Measurements from ENCODE around the gene PCDHA5. TPM values are rescaled to one million over a fixed set of nuclear protein-coding genes. Genes with fewer than 3 reads are reported as not detected.

PCDHA5 gene
- total and polyA plus RNA-seq, 10 of the 15 experiments (the other 5 are each of a cell fraction or from before 2014, with no cell fraction given) = under 0.01 TPM; not detected in 9

- CTCF ChIA-PET = interaction anchor here (1.4 kb wide), 1 partner anchor 8 kb away, joined by 3 read pairs; no protein-coding TSS in a partner anchor
- intact Hi-C loops (cut with micrococcal nuclease; ENCODE audit: unreplicated experiment) (no loop called here), in situ Hi-C loops (cut with MboI) (loop anchor here (25.0 kb wide), 1 partner anchor 753 kb away; no protein-coding TSS in a partner anchor)
- FAIRE-seq (no peak), ATAC-seq (no peak), DNase-seq (ENCODE audit: low read depth, low spot score) (no peak)
- H3K4me2 ChIP-seq (ENCODE audit: control insufficient read depth, insufficient read depth) = no peak overlapping the region
- WGBS (ENCODE audit: insufficient coverage, insufficient replicate concordance, low lambda C conversion rate, missing lambda C conversion rate) = 75% methylated on average over 17 of the region's 43 CpGs
- H3K4me1 ChIP-seq (ENCODE audit: control insufficient read depth, insufficient read depth, low read length) = no peaks in the 10 kb centered on the region
- RAD21 ChIA-PET (ENCODE audit: unreplicated experiment) = no interaction called here
- no peaks in the 10 kb centered on the region; the same call in 2 of the 3 replicates for H3K9me3 ChIP-seq (replicated peaks; ENCODE audit: control insufficient read depth, insufficient read depth, low read length)
- no peak overlapping the region for H2AFZ ChIP-seq (ENCODE audit: control insufficient read depth, low read depth, low read length)
- no peak overlapping the region for H3K9ac ChIP-seq (ENCODE audit: control insufficient read depth, insufficient read depth, low read length)
- no peaks in the 10 kb centered on the region for H3K79me2 ChIP-seq (ENCODE audit: control insufficient read depth, insufficient read depth, low read length)
- no peak overlapping the region for H3K27ac ChIP-seq (ENCODE audit: control insufficient read depth, insufficient read depth)
- no peak overlapping the region for H3K4me3 ChIP-seq
- TF ChIP-seq NFXL1 (IDR thresholded peaks at IDR 0.05; ENCODE audit: borderline replicate concordance) (no peak), IKZF2 (IDR thresholded peaks at IDR 0.05) (no peak), MTA3 (IDR thresholded peaks at IDR 0.05; ENCODE audit: borderline replicate concordance, low read length) (no peak), ZNF217 (IDR thresholded peaks at IDR 0.05) (no peak), ESRRA (IDR thresholded peaks at IDR 0.05; ENCODE audit: low read length) (no peak), PML (IDR thresholded peaks at IDR 0.05; ENCODE audit: low read length) (no peak), MEF2A (IDR thresholded peaks at IDR 0.05; ENCODE audit: insufficient read depth, low read depth, low read length) (no peak), NFYA (IDR thresholded peaks at IDR 0.05; ENCODE audit: borderline replicate concordance, low read depth, low read length) (no peak), FOS (IDR thresholded peaks at IDR 0.05; ENCODE audit: borderline replicate concordance, extremely low read depth, insufficient read length) (no peak)
- no peaks in the 10 kb centered on the region for H3K27me3 ChIP-seq (replicated peaks in 1 of 2; ENCODE audit: control insufficient read depth in 2 of 2, insufficient read depth in 2 of 2, low read length in 1 of 2)
- POLR2A ChIA-PET = no interaction called here
- no TSS peak for BruUV-seq (replicated peaks)
- no peaks in the 10 kb centered on the region for H3K36me3 ChIP-seq (ENCODE audit: control insufficient read depth in 2 of 2, insufficient read depth in 2 of 2, low read length in 1 of 2)
- SMC1A ChIA-PET (ENCODE audit: uncharacterized antibody, unreplicated experiment) = no interaction called here
- no peaks in the 10 kb centered on the region for H4K20me1 ChIP-seq (ENCODE audit: control insufficient read depth, insufficient read depth)
These were observed 12.5 kb upstream of the PCDHA5 start for GRCh38 chr5:140808889-140809291.

GRCh38 chr5:140822281-140822629 lies 842 bp downstream of the PCDHA5 start:
- no peaks in the 10 kb centered on the region for H3K36me3 ChIP-seq (ENCODE audit: control insufficient read depth in 2 of 2, insufficient read depth in 2 of 2, low read length in 1 of 2)
- H3K9me3 ChIP-seq (replicated peaks; ENCODE audit: control insufficient read depth, insufficient read depth, low read length) = no peaks in the 10 kb centered on the region; the same call in 2 of the 3 replicates
- WGBS (ENCODE audit: insufficient coverage, insufficient replicate concordance, low lambda C conversion rate, missing lambda C conversion rate) = 31% methylated on average over 6 of the region's 6 CpGs
- no TSS peak for BruUV-seq (replicated peaks)
- ChIA-PET SMC1A (ENCODE audit: uncharacterized antibody, unreplicated experiment) (no interaction called here), POLR2A (no interaction called here), RAD21 (ENCODE audit: unreplicated experiment) (no interaction called here), CTCF (interaction anchor here (0.7 to 2.0 kb wide), 3 partner anchors 9 to 23 kb away, joined by 3 to 5 read pairs (median 3); no protein-coding TSS in a partner anchor)
- no peak overlapping the region for H2AFZ ChIP-seq (ENCODE audit: control insufficient read depth, low read depth, low read length)
- FAIRE-seq = no peak
- intact Hi-C loops (cut with micrococcal nuclease; ENCODE audit: unreplicated experiment) = no loop called here
- H4K20me1 ChIP-seq (ENCODE audit: control insufficient read depth, insufficient read depth) = no peaks in the 10 kb centered on the region
- H3K4me2 ChIP-seq (ENCODE audit: control insufficient read depth, insufficient read depth) = no peak overlapping the region
- in situ Hi-C loops (cut with MboI) = loop anchor here (25.0 kb wide), 1 partner anchor 740 kb away; no protein-coding TSS in a partner anchor
- no peak for ATAC-seq
- no peaks in the 10 kb centered on the region for H3K4me1 ChIP-seq (ENCODE audit: control insufficient read depth, insufficient read depth, low read length)
- H3K27ac ChIP-seq (ENCODE audit: control insufficient read depth, insufficient read depth) = no peak overlapping the region
- H3K4me3 ChIP-seq = no peak overlapping the region
- DNase-seq (ENCODE audit: low read depth, low spot score) = no peak
- H3K27me3 ChIP-seq (replicated peaks in 1 of 2; ENCODE audit: control insufficient read depth in 2 of 2, insufficient read depth in 2 of 2, low read length in 1 of 2) = no peaks in the 10 kb centered on the region
- H3K9ac ChIP-seq (ENCODE audit: control insufficient read depth, insufficient read depth, low read length) = no peak overlapping the region
- H3K79me2 ChIP-seq (ENCODE audit: control insufficient read depth, insufficient read depth, low read length) = no peaks in the 10 kb centered on the region
- no peak for TF ChIP-seq SKIL (IDR thresholded peaks at IDR 0.05; ENCODE audit: low read depth, poor library complexity, severe bottlenecking)
- no peak for TF ChIP-seq CTCF (IDR thresholded peaks at IDR 0.05 in 2 of 3, conservative IDR thresholded peaks at IDR 0.05 in 1 of 3; ENCODE audit: control insufficient read depth in 2 of 3, extremely low read depth in 1 of 3, insufficient read depth in 1 of 3, low read depth in 3 of 3, low read length in 3 of 3)
- no peak for TF ChIP-seq MEF2A (IDR thresholded peaks at IDR 0.05; ENCODE audit: insufficient read depth, low read depth, low read length)
- TF ChIP-seq ZNF622 (IDR thresholded peaks at IDR 0.05) = no peak
- no peak for TF ChIP-seq ZZZ3 (IDR thresholded peaks at IDR 0.05; ENCODE audit: control insufficient read depth, insufficient read length, low read depth)
- no peak for TF ChIP-seq GABPA (IDR thresholded peaks at IDR 0.05; ENCODE audit: low read depth)
- TF ChIP-seq BCL11A (IDR thresholded peaks at IDR 0.05; ENCODE audit: low read depth, low read length) = no peak
- no peak for TF ChIP-seq EED (IDR thresholded peaks at IDR 0.05; ENCODE audit: low read depth)
